NCI-H2196 (cell line): Measurements from ENCODE around the gene TSACC.
"Not testable (repeated sequence)": the region's sequence is repeated elsewhere in the genome, so short reads cannot be mapped to it uniquely, and the experiment has no call there.

Experiments used
- DNase-seq: peaks from one replicate; lab custom pipeline; 2025; ENCODE audit not compliant: unreplicated experiment; lab: John Stamatoyannopoulos, UW

TSACC gene

DNA sequence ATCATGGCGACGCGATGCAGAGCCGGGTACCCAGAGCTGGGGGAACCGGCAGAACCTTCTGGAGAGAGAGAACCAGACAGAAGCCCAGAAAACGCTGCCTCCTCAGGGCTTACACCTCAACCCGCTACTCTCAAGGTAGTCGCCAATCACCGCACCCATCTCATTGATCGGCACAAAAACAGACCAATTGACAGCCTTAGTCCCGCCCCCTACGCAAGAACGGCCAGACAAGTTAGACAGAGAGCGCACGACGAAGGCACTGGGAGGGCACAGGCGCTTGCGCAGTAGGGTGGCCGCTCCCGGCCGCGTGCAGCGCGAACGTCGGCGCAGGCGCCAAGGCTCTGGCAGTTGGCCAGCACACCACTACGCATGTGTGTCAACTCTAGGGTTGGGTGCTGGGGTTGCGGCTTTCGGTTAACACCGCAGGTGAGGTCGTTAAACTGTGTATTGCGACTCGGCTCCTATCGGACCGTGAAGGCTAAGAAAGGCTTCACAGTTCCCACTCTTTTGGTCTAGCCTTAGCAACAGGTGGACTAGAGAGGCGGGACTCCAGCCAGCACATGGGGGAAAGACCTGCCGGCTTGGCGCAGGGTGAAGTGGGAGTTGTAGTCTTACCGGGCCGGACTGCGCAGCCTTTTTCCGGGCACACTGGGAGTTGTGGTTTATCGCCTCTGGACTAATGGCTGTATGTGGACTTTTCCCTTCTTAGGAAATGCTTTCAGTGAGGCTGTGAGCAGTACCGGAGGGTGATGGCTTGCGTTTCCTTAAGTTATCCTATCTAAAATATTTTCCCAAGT is at the start of gene TSACC, which contains the start of gene CCT3:
Gene TSACC, plus strand, starts transcription at position 347 of the 797 bp plus-strand sequence. CDS start 1,232 bp downstream, outside the sequence.
Gene CCT3, minus strand, starts transcription at position 113 of the 797 bp plus-strand sequence. Its CDS starts 108 bp downstream, at position 5.
- DNase-seq: peak; percentile 99

DNA sequence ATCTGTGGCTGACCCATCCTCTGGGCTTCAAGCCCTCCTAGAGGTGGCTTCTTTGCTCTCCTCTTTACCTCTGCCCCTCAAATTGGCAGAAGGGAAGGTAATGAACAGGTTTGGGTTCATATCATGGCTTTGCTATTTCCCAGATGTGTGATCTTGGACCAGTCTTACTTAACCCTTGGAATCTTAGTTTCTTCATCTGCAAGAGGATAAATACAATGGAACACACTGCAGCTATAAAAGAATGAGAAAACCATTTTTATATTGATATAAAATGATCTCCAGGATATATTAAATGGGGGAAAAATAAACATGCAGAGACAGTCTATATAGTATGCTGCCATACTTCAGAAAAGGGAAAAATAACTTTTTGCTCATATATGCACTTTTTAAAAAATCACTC is 48.5 kb upstream of the TSACC start:
- DNase-seq: no peak

DNA sequence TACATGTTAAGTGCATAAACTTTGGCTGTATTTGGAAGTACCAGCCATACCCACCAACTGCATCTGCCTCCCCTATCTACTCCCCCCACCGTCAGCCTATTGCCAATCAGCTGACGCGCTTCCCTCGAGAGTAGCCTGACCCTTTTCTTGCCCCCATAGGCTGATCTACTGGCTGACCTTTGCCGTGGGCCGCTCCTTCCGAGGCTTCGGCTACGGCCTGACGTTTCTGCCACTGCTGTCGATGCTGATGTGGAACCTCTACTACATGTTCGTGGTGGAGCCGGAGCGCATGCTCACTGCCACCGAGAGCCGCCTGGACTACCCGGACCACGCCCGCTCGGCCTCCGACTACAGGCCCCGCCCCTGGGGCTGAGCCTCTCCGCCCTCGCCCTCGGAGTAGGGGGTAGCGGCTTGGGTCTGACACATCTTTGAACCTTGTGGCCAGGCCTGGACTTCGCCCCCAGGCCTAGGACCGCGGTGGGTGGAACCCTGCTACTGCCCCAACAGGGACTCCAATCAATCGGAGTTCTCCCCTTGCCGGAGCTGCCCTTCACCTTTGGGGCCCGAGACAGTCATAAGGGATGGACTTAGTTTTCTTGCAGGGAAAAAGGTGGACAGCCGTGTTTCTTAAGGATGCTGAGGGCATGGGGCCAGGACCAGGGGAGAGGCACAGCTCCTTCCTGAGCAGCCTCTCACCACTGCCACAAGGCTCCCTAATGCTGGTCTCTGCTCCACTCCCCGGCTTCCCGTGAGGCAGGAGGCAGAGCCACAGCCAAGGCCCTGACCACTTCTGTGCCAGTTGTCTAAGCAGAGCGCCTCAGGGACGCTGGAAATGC is 46.9 kb upstream of the TSACC start:
- DNase-seq: peak; percentile 56

DNA sequence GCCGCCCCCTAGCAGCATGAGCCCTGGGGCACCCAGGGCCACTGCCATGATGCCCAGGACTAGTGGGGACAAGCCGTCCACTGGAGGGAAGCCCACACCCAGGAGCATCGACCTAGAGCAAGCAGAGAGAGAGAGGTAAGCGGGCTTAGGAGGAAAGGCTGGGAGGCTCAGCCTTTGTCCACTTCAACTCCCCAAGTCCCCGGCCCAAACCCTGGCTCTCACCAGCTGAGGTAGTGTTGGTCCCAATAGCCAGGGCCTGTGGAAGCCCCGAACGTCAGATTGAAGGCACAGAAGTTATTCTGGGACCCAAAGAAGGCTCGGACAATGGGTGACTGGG is 45.3 kb upstream of the TSACC start:
- no peak for DNase-seq

DNA sequence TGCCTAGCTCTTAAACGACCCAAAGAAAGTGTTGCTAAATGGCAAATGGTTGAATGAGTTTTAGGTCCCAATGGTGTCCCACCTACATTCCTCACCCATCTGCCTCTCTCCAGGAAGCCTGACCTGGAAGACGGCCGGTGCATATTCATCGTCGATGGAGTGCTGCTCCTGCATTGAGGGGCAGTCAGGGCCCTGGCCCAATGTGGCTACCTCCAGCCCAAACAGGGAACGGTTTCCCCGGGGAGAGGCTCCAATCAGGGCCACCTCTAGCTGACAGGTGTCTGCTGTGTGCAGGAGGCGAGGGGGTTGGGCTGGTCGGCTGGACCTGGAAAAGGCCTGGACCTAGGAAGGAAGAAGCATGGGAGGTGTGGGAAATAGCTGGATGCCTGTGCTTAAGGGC is 44.4 kb upstream of the TSACC start:
- DNase-seq: no peak

DNA sequence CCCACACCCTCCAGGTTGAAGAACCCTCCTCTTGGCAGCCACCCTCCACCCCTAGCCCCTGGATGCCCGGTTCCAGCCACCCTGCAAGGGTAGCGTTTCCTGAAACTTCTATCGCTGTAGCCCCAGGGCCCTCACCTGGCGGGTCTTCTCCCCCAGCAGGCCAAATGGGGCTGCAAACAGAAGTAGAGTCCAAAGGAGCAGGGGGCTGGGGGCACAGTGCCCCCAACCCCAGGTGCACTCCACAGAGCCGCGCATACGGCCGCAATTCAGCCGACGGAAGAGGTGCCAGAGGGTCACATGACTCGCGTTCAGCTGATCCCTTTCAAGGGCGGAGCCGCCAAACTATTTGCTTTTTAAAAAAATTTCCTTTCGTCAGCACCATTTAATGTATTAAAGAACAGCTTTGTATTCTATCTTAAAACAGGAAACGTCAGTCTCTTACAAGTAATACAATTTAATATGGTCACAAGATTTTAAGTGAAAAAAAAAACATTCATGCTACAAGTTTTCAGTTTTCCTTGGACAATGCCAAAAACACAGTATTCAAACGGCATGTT is 42.9 kb upstream of the TSACC start, which contains the start of gene GLMP:
Gene GLMP, minus strand, starts transcription at position 289 of the 557 bp plus-strand sequence. Its CDS starts 34 bp downstream, at position 255.
- DNase-seq: peak; percentile 71

DNA sequence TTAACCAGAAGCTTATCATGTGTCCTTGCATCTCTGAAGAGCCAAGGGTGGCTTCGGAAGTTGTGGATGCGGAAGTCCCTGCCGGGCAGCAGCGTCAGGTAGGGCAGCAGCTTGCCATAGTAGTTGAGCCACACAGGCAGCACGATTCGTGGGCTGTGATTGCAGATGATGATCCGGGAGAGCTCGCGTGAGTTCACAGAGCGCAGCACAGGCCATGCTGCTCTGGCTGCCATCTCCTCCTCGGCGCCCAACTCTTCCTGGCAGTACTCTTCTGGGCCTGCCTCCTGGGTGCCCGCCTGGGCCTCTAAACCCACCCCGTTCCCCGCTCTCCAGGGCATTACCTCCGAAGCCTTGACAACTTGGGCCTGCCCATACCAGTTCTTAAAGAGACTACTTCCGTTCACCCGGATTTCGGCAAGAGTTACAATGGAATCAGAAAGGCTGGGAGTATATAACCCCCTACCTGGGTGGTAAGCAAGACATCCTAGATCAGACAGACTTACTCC is 39.4 kb upstream of the TSACC start, which contains the start of gene VHLL:
Gene VHLL, minus strand, starts transcription at position 456 of the 506 bp plus-strand sequence. Its CDS starts 118 bp downstream, at position 338.
- no peak for DNase-seq

DNA sequence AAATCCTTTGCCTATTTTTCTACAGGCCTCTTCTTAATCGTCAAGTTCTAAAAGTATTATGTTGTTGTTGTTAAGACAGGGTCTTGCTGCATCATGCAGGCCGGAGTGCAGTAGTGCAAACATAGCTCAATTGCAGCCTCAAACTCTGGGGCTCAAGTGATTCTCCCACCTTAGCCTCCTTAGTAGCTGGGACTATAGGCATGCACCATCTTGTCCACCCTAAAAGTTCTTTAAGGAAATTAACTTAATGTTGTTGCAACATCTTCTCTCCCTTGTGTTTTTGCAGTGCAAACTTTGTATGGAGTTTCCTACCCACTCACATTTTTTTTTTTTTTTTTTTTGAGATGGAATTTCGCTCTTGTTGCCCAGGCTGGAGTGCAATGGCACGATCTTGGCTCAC is 35.1 kb upstream of the TSACC start:
- DNase-seq: no peak

DNA sequence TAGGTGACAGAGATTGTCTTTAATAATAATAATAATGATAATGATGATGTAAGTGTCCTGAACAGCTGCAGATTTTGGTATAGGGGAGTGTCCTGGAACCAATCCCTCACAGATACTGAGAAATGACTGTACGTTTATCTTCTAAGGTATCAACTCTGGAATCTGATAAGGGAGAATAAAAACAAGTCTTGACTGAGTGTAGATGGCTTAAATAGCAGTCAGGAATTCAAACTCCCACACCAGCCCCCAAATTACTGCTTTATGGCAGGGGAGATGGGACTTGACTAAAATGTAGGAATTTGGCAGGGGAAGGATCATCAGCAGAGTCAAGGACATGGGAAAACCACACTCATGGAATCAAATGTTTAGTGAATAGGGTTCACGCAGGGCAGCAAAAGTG is 33.1 kb upstream of the TSACC start:
- DNase-seq: no peak

DNA sequence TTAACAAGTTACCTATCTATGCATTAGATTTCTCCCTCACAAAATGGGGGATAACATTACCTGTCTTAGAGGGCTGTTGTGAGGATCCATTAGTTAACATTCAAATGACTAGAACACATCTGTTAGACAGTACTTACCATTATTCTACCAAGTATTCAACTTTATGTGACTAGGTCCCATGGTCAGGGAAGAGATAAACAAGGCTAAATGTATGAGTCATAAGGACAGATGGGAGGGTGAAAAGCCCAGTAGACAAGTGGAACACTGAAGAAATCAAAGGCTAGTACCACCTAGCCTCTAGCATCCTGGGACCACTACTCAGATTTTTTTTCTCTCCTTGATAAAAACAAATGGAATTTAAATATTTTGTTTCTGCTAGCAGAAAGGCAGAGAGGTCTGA is 30.2 kb upstream of the TSACC start:
- no peak for DNase-seq

DNA sequence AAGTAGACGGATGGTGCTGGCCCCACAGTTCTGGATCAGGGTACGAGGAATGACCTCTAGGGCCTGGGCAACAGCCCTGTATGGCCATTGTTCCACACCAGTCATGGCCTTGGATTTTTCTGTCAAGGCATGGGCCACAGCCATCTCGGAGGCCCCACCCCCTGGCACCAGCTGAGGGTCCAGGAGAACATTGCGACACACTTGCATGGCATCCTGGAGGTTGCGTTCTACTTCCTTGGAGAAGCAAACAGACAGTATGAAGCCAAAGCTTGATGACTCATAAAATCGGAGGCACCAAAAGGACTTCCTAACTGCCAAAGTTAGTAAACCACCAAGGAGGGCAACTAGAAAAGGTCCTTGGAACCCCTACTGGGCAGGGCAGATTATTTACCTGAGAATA is 27.4 kb upstream of the TSACC start:
- no peak for DNase-seq

DNA sequence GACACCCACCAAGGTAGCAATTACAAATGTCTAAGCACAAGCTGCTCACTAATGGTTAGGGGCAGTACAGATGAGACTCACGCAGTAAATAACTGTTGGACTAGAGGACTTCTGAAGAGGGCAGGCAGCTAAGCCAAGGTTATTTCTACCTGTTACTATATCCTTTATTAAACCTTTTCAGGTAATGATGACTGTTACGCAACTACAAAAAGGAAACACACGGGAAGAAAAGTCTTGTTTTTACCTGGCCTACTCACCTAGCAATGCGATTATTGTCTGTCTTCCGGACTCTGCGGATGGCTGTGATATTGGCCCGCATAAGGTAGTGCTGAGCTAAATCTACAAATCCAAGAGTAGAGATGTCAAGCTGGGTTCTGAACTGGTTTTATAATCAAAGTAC is 21.4 kb upstream of the TSACC start:
- DNase-seq: no peak

DNA sequence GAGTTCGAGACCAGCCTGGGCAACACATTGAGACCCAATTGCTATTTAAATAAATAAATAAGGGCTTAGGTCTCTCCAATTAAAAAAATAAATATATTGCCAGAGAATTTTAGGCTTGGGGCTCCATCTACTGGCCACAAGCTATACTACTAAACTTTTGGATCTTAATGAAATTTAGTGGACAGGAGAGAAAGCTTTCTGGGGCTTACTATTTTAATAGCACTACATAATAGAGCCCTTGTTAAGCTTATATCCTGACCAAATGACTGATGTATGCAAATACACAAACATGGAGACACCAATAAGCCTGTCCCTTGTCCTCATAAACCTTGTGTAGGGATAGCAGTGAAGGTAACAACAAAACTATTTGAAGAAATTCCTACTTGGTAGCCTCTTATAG is 18.7 kb upstream of the TSACC start:
- peak; percentile 26 for DNase-seq

DNA sequence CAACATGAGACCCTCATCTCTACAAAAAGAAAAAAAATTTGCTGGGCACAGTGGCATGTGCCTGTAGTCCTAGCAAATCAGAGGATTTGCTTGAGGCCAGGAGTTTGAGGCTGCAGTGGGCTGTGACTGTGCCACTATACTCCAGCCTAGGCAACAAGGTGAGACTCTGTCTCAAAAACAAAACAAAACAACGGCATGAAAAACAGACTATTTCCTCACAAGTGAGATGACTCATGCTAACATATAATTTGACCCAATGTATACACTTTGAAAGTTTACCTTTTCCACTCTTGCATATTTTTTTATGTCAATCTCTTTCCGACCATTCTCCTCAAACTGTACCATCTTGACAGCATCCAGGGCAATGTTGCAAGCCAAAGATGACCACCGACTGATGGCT is 17.8 kb upstream of the TSACC start:
- no peak for DNase-seq

DNA sequence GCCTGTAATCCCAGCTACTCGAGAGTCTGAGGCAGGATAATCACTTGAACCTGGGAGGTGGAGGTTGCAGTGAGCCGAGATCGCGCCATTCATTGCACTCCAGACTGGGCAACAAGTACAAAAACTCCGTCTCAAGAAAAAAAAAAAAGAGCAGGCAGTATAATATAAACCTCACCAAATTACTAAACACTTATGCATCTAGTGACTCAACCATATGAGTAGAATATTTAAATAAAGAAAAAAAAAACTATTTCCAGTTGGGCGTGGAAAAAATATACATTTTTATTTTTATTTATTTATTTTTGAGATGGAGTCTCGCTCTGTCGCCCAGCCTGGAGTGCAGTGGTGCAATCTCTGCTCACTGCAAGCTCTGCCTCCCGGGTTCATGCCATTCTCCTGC is 15.1 kb upstream of the TSACC start:
- DNase-seq: not testable (repeated sequence)

DNA sequence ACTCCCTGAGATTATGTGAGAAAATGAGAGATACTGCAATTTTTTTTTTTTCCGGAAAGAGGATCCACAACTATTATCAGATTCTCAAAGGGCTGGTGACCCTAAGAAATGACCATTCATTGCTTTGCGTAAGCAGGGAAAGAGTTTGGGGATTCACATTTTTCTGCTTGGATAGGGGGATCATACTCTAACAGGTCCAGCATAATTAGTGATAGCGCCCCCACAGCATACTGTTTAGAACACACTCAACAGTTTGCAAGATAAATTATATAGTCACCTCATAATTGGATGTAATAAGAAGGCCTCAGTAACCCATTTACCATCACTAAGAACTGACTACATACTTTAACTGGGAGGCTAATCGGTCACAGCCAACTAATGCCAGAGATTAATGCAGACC is 2.1 kb upstream of the TSACC start:
- DNase-seq: no peak

DNA sequence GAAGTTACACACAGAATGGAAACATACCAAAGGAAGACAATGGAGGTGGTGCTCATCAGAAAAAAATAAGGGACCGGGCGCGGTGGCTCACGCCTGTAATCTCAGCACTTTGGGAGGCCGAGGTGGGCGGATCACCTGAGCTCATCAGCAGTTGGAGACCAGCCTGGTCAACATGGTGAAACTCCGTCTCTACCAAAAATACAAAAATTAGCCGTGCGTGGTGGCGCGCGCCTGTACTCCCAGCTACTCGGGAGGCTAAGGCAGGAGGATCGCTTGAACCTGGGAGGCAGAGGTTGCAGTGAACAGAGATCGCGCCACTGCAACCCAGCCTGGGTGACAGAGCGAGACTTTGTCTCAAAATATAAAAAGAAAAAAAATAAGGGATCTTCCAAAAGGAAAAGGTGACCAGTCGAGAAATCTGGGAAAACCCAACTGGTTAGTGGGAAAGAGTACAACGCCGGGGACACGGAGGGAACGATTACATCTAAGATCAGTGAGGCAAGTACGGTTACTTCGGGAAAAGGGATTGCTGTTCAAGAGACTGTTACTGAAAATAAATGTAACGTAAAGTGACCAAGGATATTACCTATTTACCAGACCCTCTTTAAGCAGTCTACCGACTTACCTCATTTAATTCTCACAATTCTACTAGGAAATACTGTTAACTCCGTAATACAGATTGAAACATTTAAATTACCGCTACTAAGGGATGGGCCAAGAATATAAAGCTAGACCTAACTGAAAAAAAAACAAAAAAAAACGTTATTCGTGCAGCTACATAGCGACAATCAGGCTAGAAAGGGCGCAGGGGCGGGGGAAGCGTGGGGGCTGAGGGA is 1.1 kb upstream of the TSACC start:
- DNase-seq: no peak

DNA sequence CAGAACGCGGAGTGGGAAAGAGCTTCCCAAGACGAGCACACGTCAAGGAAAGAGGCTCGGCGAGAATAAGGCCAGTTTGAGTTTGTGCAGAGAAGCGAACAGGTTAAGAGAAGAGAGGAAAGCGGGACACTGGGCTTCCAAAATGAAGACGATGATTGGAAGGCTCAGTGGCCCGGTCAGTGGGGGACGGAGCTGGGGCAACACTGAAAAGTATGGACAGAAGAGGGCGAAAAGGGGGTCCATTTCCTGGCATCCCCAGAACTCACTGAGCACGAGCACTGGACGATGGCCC is 492 bp upstream of the TSACC start:
- peak; percentile 34 for DNase-seq

DNA sequence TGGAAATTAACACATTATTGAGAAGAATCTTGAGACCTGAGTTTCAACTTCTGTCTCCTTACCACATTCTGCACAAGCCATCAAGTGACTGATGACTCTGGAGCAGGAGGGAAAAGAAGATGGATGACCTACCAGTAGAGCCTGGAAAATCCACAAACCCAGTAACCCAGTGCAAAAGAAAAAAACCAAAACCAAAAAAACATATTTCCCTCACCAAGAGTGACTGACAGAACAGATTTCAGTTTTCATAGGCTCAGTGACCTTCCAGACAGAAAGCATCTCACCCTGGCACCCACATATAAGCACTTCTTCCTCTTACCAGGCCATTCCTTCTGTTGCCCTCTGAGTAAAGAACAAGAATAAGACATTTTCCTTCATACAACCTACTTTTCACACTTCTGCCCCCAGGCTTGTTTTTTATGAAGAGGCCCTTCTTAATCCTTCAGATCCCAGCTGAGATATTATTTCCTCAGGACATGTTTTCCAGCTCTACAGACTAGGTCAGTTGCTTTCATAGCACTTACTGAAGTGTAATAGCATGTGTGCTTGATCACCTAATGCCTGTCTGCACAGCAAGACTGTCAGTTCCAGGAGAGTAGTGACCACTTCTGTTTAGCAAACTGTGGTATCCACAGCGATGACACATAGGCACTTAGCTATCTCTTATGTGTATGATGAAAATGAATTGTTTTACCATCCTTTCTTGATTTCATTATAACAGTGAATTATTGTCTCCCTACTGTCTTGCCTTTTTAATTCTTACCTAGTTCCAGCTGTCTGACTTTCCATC is 4.0 kb downstream of the TSACC start:
- no peak for DNase-seq

DNA sequence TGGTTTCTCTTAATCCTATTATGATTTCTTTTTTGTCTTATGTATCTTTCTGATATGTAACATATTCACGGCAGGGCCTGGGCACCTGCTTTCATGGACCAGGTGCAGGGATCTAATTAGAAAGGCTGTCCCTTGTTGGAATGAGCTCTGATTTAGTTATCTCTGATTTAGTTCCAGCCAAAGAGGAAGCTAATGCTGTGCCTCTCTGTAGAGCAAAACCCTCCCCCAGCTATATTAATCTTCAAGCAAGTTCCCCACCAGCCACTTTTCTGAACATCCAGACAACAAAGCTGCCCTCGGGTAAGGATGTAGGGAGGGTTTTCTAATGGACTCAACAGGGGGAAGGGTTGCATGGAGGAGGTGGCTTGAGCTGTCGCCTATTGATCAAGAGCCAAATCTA is 6.1 kb downstream of the TSACC start:
- no peak for DNase-seq
